ENCODE data around the gene RIC1. TPM values are rescaled to one million over a fixed set of nuclear protein-coding genes. Genes with fewer than 3 reads are reported as not detected.

The RIC1 gene
- total and polyA plus RNA-seq, 2 of the 4 experiments (the other 2 are of a cell fraction): 28.8 to 76.9 TPM

GRCh38 chr9:5815461-5815860 is 186.6 kb downstream of the RIC1 start:
- ChIA-PET POLR2A (ENCODE audit: unreplicated experiment) (no interaction called here), CTCF (no interaction called here)
- Histone ChIP-seq H2BK120ac (ENCODE audit: low read depth, low read length) (no peak overlapping the region), H4K20me1 (ENCODE audit: insufficient read depth, low read length) (no peaks in the 10 kb centered on the region), H3K4me2 (ENCODE audit: low read depth, low read length) (no peak overlapping the region), H3K14ac (replicated peaks; ENCODE audit: low read depth, low read length) (no peak overlapping the region), H3K9ac (ENCODE audit: low read depth, low read length) (no peak overlapping the region), H3K56ac (ENCODE audit: extremely low read depth, insufficient read depth, low read length) (no peak overlapping the region), H3K4ac (ENCODE audit: low read depth, low read length) (no peak overlapping the region), H3K79me1 (ENCODE audit: low read depth in 1 of 2, low read length in 2 of 2) (no peaks in the 10 kb centered on the region), H3K4me1 (ENCODE audit: control insufficient read depth, insufficient read depth, low read length) (no peaks in the 10 kb centered on the region), H2BK5ac (ENCODE audit: low read depth, low read length, poor library complexity, severe bottlenecking) (no peak overlapping the region), H3K27me3 (ENCODE audit: control insufficient read depth, insufficient read depth, low read length) (no peaks in the 10 kb centered on the region), H3K23ac (ENCODE audit: low read depth, low read length) (no peak overlapping the region), H3K36me3 (ENCODE audit: control insufficient read depth, insufficient read depth, low read length) (no peaks in the 10 kb centered on the region), H4K91ac (ENCODE audit: insufficient read depth, low read depth, low read length) (no peak overlapping the region), H3K27ac (ENCODE audit: insufficient read depth, low read length) (no peak overlapping the region), H2AK5ac (ENCODE audit: low read depth, low read length) (no peak overlapping the region), H4K8ac (ENCODE audit: low read depth in 2 of 2, low read length in 2 of 2) (no peak overlapping the region), H4K5ac (ENCODE audit: low read depth, low read length) (no peak overlapping the region), H3K4me3 (ENCODE audit: insufficient read depth, low read depth, low read length) (no peak overlapping the region), H3K9me3 (ENCODE audit: control insufficient read depth, insufficient read depth, low read length) (no peaks in the 10 kb centered on the region), H3K18ac (ENCODE audit: low read depth, low read length) (no peak overlapping the region), H3K9me1 (ENCODE audit: insufficient read depth, low read length) (no peaks in the 10 kb centered on the region), H2AFZ (replicated peaks; ENCODE audit: low read length, poor library complexity) (no peak overlapping the region), H2BK20ac (ENCODE audit: low read depth, low read length) (no peak overlapping the region), H2AK9ac (replicated peaks; ENCODE audit: low read depth, low read length, poor library complexity) (no peak overlapping the region), H2BK15ac (ENCODE audit: low read depth, low read length) (no peak overlapping the region)
- intact Hi-C loops (cut with micrococcal nuclease) (no loop called here), in situ Hi-C loops (cut with MboI; ENCODE audit: low sequenced_read_pairs) (no loop called here), dilution Hi-C loops (cut with HindIII; ENCODE audit: low sequenced_read_pairs, unreplicated experiment) (no loop called here)
- no peak for TF ChIP-seq RFX5 (IDR thresholded peaks at IDR 0.05; ENCODE audit: low read depth, low read length)
- ATAC-seq (ENCODE audit: low read depth) (no peak), DNase-seq (no peak)
- no CpG with 5 or more reads among the region's 1 CpG for WGBS, 2 experiments (ENCODE audit: extremely low coverage in 2 of 2, insufficient read length in 1 of 2)
- BruUV-seq (replicated peaks): no TSS peak
